Measurements from ENCODE around the gene HSD11B2. TPM values are rescaled to one million over a fixed set of nuclear protein-coding genes. Genes with fewer than 3 reads are reported as not detected.
A peak's percentile ranks its signal among the peaks of the same experiment; 100 is the strongest.

Gene HSD11B2
- total RNA-seq, 1 donor from 2014 or later = 4.7 TPM

GRCh38 chr16:67392301-67393059 is 38.4 kb upstream of the HSD11B2 start:
- no peak for DNase-seq (ENCODE audit: low read depth, low spot score)
- H3K9me3 Mint-ChIP-seq = no peaks in the 10 kb centered on the region
- H3K27me3 Mint-ChIP-seq (ENCODE audit: low read depth) = peaks cover 53% of the 10 kb centered on the region
- peak overlapping the region; percentile 57 for H3K4me3 Mint-ChIP-seq
- TF ChIP-seq CTCF (conservative IDR thresholded peaks at IDR 0.05) = no peak
- peaks cover 32% of the 10 kb centered on the region for H3K4me1 Mint-ChIP-seq
- no peak overlapping the region for H3K27ac Mint-ChIP-seq (ENCODE audit: unreplicated experiment)
- H3K36me3 Mint-ChIP-seq (ENCODE audit: low read depth) = no peaks in the 10 kb centered on the region

- Mint-ChIP-seq H3K27me3 (ENCODE audit: low read depth) (peaks cover 53% of the 10 kb centered on the region), H3K27ac (ENCODE audit: unreplicated experiment) (no peak within 1 kb of the TSS), H3K4me3 (peak within 1 kb of the TSS; percentile 79), H3K4me1 (peaks cover 32% of the 10 kb centered on the region), H3K9me3 (no peaks in the 10 kb centered on the region), H3K36me3 (ENCODE audit: low read depth) (no peaks in the 10 kb centered on the region)
- DNase-seq (ENCODE audit: low read depth, low spot score) = peak; percentile 82
- peak; percentile 73 for TF ChIP-seq CTCF (conservative IDR thresholded peaks at IDR 0.05)
Measured at GRCh38 chr16:67393111-67393787, 37.7 kb upstream of the HSD11B2 start, which contains the start of gene TPPP3. TPPP3 (minus strand) TSS chr16:67393498; CDS start chr16:67391111, 2,387 bp downstream.

- H3K27me3 Mint-ChIP-seq (ENCODE audit: low read depth) = peaks cover 53% of the 10 kb centered on the region
- H3K36me3 Mint-ChIP-seq (ENCODE audit: low read depth) = no peaks in the 10 kb centered on the region
- DNase-seq (ENCODE audit: low read depth, low spot score) = no peak
- no peak for TF ChIP-seq CTCF (conservative IDR thresholded peaks at IDR 0.05)
- no peaks in the 10 kb centered on the region for H3K9me3 Mint-ChIP-seq
- no peak overlapping the region for H3K27ac Mint-ChIP-seq (ENCODE audit: unreplicated experiment)
- peak overlapping the region; percentile 79 for H3K4me3 Mint-ChIP-seq
- peaks cover 32% of the 10 kb centered on the region for H3K4me1 Mint-ChIP-seq
Measured at GRCh38 chr16:67393788-67394154, 37.1 kb upstream of the HSD11B2 start.

- Mint-ChIP-seq H3K9me3 (no peaks in the 10 kb centered on the region), H3K4me1 (peaks cover 31% of the 10 kb centered on the region), H3K27me3 (ENCODE audit: low read depth) (peaks cover 52% of the 10 kb centered on the region), H3K4me3 (peak overlapping the region; percentile 79), H3K36me3 (ENCODE audit: low read depth) (no peaks in the 10 kb centered on the region), H3K27ac (ENCODE audit: unreplicated experiment) (no peak overlapping the region)
- DNase-seq (ENCODE audit: low read depth, low spot score) = no peak
- no peak for TF ChIP-seq CTCF (conservative IDR thresholded peaks at IDR 0.05)
Measured at GRCh38 chr16:67394155-67395104, 36.5 kb upstream of the HSD11B2 start.

- H3K9me3 Mint-ChIP-seq = no peaks in the 10 kb centered on the region
- H3K36me3 Mint-ChIP-seq (ENCODE audit: low read depth) = no peaks in the 10 kb centered on the region
- H3K4me3 Mint-ChIP-seq = no peak overlapping the region
- H3K27ac Mint-ChIP-seq (ENCODE audit: unreplicated experiment) = no peak overlapping the region
- H3K4me1 Mint-ChIP-seq = peaks cover 27% of the 10 kb centered on the region
- TF ChIP-seq CTCF (conservative IDR thresholded peaks at IDR 0.05) = no peak
- peaks cover 49% of the 10 kb centered on the region for H3K27me3 Mint-ChIP-seq (ENCODE audit: low read depth)
- DNase-seq (ENCODE audit: low read depth, low spot score) = no peak
Measured at GRCh38 chr16:67395105-67395457, 35.8 kb upstream of the HSD11B2 start.
